HG03280 (cell line): Measurements from ENCODE around the gene MN1.

Experiments
- ATAC-seq: cut with Tn5 transposase; IDR thresholded peaks from one replicate; pipeline ENCODE4 v1.9.1; 2021; ENCODE audit warnings: mild to moderate bottlenecking, moderate library complexity; ENCODE audit not compliant: unreplicated experiment

Gene MN1

DNA sequence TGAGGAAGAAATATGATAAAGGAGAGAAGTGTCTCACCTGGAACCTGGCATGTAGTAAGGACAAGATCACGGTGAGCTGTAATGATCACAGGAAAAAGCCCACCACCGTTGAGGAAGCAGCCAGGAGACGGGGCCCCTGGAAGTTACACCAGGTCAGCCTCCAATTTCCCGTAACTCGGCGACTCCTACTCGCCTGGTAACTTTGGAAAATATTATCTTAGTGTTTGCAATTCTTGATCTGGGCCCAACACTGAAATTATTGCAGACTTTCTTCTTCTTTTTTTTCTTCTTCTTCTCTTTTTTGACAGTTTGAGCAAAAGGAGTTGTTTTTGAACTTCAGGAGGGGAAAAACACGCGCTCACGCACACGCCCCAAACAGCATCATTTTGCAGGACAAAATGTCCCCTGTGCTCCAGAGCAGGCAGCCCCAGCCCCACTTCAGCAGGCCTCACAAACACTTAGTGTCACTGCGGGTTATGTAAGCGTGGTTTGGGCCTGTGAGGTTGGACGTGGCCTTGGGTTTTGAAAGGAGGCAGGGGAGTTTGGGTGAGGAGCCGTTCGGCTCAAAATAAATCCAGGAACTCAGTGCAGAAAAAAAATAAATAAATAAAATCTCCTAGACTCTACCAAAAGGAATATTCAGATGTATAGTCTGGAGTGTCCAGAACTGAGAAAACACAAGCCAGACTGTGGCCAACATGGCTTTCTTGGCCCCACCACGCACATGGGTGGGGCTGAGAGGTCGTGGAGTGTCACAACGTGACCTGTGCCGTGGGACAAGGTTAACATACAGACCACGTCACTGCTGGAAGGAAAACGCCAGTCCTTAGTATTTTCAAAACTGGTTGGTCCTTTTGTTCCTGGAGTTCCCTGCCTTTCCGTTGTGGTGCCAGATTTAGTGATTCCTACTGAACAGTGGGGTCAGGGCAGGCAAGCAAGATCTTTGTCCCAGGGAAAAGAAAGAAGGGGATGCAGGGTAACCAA lies 26.3 kb upstream of the MN1 start:
- no peak for ATAC-seq

- ATAC-seq = no peak
Observed at GRCh38 chr22:27825174-27825573, 23.6 kb upstream of the MN1 start.

- ATAC-seq = no peak
Observed at GRCh38 chr22:27823221-27823620, 21.7 kb upstream of the MN1 start.

- no peak for ATAC-seq
Observed at GRCh38 chr22:27820896-27821866, 19.6 kb upstream of the MN1 start.

- no peak for ATAC-seq
Observed at GRCh38 chr22:27816552-27816951, 15.0 kb upstream of the MN1 start.

GRCh38 chr22:27815826-27816530 lies 14.4 kb upstream of the MN1 start:
- ATAC-seq = no peak

DNA sequence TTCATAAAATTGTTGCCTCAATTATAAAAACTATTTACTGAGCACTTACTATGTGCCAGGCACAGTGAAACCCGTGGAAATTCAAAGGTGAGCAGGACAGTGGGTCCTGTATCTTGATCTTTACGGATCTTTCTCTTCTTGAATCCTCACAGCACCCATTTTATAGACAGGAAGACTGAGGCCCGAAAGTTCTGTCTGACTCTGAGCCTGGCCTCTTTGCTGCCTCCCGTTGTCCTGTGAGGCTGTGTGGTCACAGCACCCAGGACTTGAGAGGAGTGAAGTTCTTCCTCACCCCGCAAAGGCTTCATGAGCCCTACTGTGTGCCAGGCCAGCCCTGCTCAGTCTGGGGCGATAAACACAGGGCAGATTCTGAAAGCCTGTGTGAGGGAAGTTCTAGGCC lies 13.4 kb upstream of the MN1 start:
- no peak for ATAC-seq

DNA sequence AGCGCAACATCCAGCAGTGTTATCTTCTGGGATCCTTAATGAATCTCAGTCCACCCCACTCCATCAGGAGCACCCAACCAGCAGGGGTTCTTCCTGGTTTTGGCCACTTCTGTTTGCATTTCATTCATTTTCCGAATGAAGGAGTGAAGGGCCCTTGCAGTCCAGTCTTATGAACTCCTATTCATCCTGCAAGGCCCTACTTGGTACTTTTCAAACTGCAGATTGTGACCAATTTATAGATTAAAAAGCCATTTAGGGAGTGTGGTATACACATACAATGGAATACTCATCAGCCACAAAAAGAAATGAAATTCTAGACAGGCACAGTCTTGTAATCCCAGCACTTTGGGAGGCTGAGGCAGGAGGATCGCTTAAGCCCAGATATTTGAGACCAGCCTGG lies 10.2 kb upstream of the MN1 start:
- ATAC-seq = no peak

DNA sequence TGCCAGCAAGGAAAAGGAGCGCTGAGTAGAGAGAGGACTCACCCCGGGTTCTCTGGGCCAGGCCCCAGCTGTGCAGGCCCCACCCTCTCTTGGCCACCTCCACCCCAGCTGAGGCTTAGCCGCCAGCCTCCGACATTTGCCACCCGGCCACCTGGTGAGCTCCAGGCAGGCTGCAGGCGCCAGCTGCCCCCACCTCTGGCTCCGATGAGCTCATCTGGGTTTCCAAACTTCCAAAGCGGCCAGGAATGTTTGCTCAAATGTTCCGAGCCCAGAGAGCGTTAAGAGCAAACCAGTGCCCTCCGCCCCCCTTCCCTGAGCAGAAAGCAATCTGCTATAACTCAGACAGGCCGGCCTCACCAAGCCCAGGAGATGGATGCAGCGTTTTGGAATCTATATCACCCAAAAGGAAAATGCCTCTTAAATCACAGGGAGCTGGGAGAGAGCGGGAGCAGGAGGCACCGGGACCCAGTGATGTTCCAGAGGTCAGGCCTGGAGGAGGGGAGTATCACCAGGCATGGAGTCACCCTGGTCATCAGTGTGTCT lies 9.1 kb upstream of the MN1 start:
- no peak for ATAC-seq

- ATAC-seq = no peak
Observed at GRCh38 chr22:27809700-27810608, 8.4 kb upstream of the MN1 start.

DNA sequence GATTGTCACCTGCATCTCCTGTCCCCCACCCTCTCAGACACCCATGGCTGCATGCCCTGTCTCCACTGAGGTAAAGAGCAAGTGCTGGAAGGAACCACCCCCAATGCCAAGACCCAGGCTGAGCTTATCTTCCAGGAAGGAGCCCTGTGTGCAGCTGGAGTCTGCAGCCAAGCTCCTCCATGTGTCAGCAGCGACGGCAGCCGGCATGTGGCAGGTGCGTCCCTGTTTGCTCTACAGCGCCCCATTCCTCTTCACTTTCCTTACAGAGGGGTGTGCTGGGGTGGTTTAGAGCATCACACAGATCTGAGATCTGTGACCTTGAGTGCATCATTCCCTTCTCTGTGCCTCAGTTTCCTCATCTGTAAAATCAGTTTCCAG lies 7.7 kb upstream of the MN1 start:
- no peak for ATAC-seq

- ATAC-seq = no peak
Observed at GRCh38 chr22:27808451-27809225, 7.1 kb upstream of the MN1 start.

DNA sequence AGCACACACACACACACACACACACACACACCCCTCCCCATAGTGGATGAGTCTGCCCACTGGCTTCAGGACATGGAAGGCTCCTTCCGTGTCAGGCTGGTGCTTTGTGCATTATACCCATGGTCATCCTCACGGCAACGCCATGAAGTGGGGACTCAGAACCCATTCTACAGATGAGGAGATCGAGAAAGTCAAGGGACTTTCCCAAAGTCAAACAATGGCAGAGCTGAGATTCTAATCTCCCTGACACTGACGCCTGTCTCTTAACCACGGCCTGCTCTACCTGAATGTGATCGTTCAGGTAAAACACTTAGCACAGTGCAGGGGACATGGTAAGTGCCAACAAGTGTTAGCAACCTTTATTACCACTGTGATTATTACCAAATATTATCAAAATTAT lies 4.3 kb upstream of the MN1 start:
- no peak for ATAC-seq

GRCh38 chr22:27804470-27805297 lies 3.1 kb upstream of the MN1 start:
- no peak for ATAC-seq

- no peak for ATAC-seq
Observed at GRCh38 chr22:27803841-27804415, 2.4 kb upstream of the MN1 start.

DNA sequence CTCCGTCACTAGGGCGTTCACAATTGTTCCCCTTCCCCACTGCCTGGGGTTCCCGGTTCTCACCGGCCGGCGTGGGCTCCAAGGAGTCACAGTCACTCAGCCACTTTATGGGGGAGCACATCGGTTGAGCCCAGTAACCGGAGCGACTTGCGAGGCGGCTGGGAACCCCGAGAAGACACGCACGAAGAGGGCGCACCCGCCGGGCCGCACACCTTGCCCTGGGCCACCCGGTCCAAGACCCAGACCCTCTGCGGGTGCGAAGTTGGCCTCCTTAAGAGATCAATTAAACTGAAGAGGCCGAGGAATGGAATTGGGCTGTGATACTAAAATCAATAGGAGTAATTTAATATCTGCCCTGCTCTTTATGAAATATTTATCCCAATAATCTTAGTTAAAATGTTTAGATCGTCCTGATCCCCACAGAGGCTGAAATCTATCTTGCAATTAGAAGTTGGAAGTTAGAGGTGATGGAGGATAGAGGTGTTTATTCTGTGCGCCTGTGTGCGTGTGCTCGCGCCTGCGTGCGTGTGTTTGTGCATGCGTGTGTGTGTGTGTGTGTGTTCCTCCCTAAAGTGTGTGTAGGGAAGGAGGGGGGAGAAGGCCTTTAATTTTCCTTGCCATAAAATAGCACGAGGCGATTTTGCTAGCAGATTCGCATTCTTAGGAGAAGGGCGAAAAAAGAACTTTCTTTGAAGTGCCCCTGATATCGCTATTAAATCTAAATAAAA lies 954 bp upstream of the MN1 start:
- no peak for ATAC-seq

DNA sequence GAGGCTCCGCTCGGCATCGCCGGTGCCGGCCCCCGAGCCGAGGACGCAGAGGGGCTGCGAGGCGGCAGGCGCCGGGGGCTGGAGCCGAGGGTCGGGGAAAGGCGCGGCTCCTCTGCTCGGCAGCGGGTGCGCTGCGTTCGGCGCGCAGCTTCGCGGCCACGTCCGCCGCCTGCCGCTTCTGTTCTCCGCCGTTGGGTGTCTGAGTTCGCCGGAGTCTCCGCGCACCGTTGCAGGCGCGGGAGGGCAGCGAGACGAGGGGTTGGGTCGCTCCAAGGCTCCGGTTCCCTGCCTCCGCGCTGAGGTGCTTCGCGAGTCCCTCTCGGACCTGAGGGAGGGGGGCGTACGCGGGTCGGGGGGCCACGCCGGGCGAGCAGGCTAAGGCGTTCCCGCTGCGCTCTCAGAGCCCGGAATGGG lies 347 bp downstream of the MN1 start:
- ATAC-seq = no peak
